Mesendoderm (in vitro differentiated cells): Measurements from ENCODE around the gene PANK2.

Source experiments
- DNase-seq: peaks from one replicate; pipeline ENCODE4 v3.0.0; 2013
- H2AK5ac ChIP-seq: 2 replicates; pipeline ENCODE4 v1.6.1; 2013; ENCODE audit warnings: low read length, inconsistent platforms
- H2BK120ac ChIP-seq: 2 replicates; pipeline ENCODE4 v1.6.1; 2013; ENCODE audit warnings: low read depth, mild to moderate bottlenecking, low read length, moderate library complexity, mixed read lengths
- H2BK15ac ChIP-seq: replicated peaks from 2 replicates; pipeline ENCODE4 v1.6.1; 2013; ENCODE audit warnings: low read depth, mild to moderate bottlenecking, moderate library complexity
- H2BK5ac ChIP-seq: 2 replicates; pipeline ENCODE4 v1.6.1; 2013; ENCODE audit warnings: low read length, inconsistent platforms
- H3K18ac ChIP-seq: 2 replicates; pipeline ENCODE4 v1.6.1; 2013; ENCODE audit warnings: mild to moderate bottlenecking, low read length, mixed read lengths
- H3K23ac ChIP-seq: one replicate; pipeline ENCODE4 v1.6.1; 2013; ENCODE audit warnings: low read length
- H3K27ac ChIP-seq: 2 replicates; pipeline ENCODE4 v1.5.1; 2013; ENCODE audit warnings: low read depth, mild to moderate bottlenecking, inconsistent platforms, low read length, moderate library complexity
- H3K27me3 ChIP-seq: 2 replicates; pipeline ENCODE4 v1.6.1; 2013; ENCODE audit warnings: low read length, control low read depth, mild to moderate bottlenecking, inconsistent platforms; ENCODE audit not compliant: insufficient read depth, poor library complexity
- H3K36me3 ChIP-seq: 2 replicates; pipeline ENCODE4 v1.6.1; 2013; ENCODE audit warnings: low read length, inconsistent platforms; ENCODE audit not compliant: control insufficient read depth, insufficient read depth
- H3K4ac ChIP-seq: one replicate; pipeline ENCODE4 v1.6.1; 2013; ENCODE audit warnings: low read depth, mild to moderate bottlenecking, low read length, moderate library complexity
- H3K4me1 ChIP-seq: 2 replicates; pipeline ENCODE4 v1.6.1; 2013; ENCODE audit warnings: low read depth, low read length, inconsistent platforms; ENCODE audit not compliant: control insufficient read depth
- H3K4me2 ChIP-seq: 2 replicates; pipeline ENCODE4 v1.6.1; 2013; ENCODE audit warnings: low read length
- H3K4me3 ChIP-seq: 2 replicates; pipeline ENCODE4 v1.5.1; 2013; ENCODE audit warnings: mild to moderate bottlenecking, low read length
- H3K56ac ChIP-seq: one replicate; pipeline ENCODE4 v1.6.1; 2013; ENCODE audit warnings: low read length
- H3K79me1 ChIP-seq: 2 replicates; pipeline ENCODE4 v1.6.1; 2013; ENCODE audit warnings: low read length, inconsistent platforms
- H3K79me2 ChIP-seq: 2 replicates; pipeline ENCODE4 v1.6.1; 2013; ENCODE audit warnings: mild to moderate bottlenecking, low read length; ENCODE audit not compliant: control insufficient read depth, insufficient read depth
- H3K9ac ChIP-seq: 2 replicates; pipeline ENCODE4 v1.6.1; 2013; ENCODE audit warnings: low read length, inconsistent platforms
- H4K5ac ChIP-seq: one replicate; pipeline ENCODE4 v1.6.1; 2013; ENCODE audit warnings: low read length
- H4K8ac ChIP-seq: one replicate; pipeline ENCODE4 v1.6.1; 2013; ENCODE audit warnings: low read depth, mild to moderate bottlenecking, control low read depth, low read length, moderate library complexity
- WGBS: extraction: QIAGEN DNeasy Blood & Tissue Kit; methylation state at CpG from one replicate; pipeline ENCODE4 v1.1.7; 2013; ENCODE audit warnings: low lambda C conversion rate, missing lambda C conversion rate; ENCODE audit not compliant: insufficient coverage; ENCODE audit errors: extremely low coverage; 5-methylcytosine and 5-hydroxymethylcytosine counted together

Gene PANK2

GRCh38 chr20:3865152-3865886 is 23.9 kb upstream of the PANK2 start:
- Histone ChIP-seq H2BK120ac (no peak overlapping the region), H3K4ac (no peak overlapping the region), H3K79me1 (no peaks in the 10 kb centered on the region), H3K79me2 (no peaks in the 10 kb centered on the region), H3K4me1 (no peaks in the 10 kb centered on the region), H3K36me3 (peaks cover 26% of the 10 kb centered on the region), H2AK5ac (no peak overlapping the region), H3K27ac (no peak overlapping the region), H3K18ac (no peak overlapping the region), H3K27me3 (no peaks in the 10 kb centered on the region), H3K4me3 (no peak overlapping the region), H3K9ac (no peak overlapping the region), H3K4me2 (no peak overlapping the region), H2BK5ac (no peak overlapping the region), H2BK15ac (no peak overlapping the region), H3K23ac (no peak overlapping the region), H4K8ac (no peak overlapping the region), H4K5ac (no peak overlapping the region), H3K56ac (no peak overlapping the region)
- no CpG with 5 or more reads among the region's 14 CpGs for WGBS
- DNase-seq: no peak

- H3K36me3 ChIP-seq: peaks cover 26% of the 10 kb centered on the region
- H3K79me1 ChIP-seq: no peaks in the 10 kb centered on the region
- H3K9ac ChIP-seq: no peak overlapping the region
- no peak for DNase-seq
- H4K5ac ChIP-seq: no peak overlapping the region
- H4K8ac ChIP-seq: no peak overlapping the region
- H3K23ac ChIP-seq: no peak overlapping the region
- no peaks in the 10 kb centered on the region for H3K27me3 ChIP-seq
- H3K56ac ChIP-seq: no peak overlapping the region
- no peak overlapping the region for H2BK120ac ChIP-seq
- H3K79me2 ChIP-seq: no peaks in the 10 kb centered on the region
- H2AK5ac ChIP-seq: no peak overlapping the region
- no peak overlapping the region for H3K4me2 ChIP-seq
- no peak overlapping the region for H3K4me3 ChIP-seq
- no peak overlapping the region for H2BK5ac ChIP-seq
- no peak overlapping the region for H2BK15ac ChIP-seq
- H3K4ac ChIP-seq: no peak overlapping the region
- H3K18ac ChIP-seq: no peak overlapping the region
- no peak overlapping the region for H3K27ac ChIP-seq
- H3K4me1 ChIP-seq: no peaks in the 10 kb centered on the region
- no CpG with 5 or more reads among the region's 14 CpGs for WGBS
These were observed 23.2 kb upstream of the PANK2 start for GRCh38 chr20:3865887-3866407.

- Histone ChIP-seq H2BK15ac (no peak overlapping the region), H3K27ac (no peak overlapping the region), H3K9ac (no peak overlapping the region), H3K27me3 (no peaks in the 10 kb centered on the region), H3K56ac (no peak overlapping the region), H4K5ac (no peak overlapping the region), H2AK5ac (no peak overlapping the region), H3K4ac (no peak overlapping the region), H3K79me2 (no peaks in the 10 kb centered on the region), H3K4me2 (no peak overlapping the region), H3K23ac (no peak overlapping the region), H4K8ac (no peak overlapping the region), H2BK5ac (no peak overlapping the region), H3K79me1 (no peaks in the 10 kb centered on the region), H2BK120ac (no peak overlapping the region), H3K18ac (no peak overlapping the region), H3K36me3 (peaks cover 23% of the 10 kb centered on the region), H3K4me3 (no peak overlapping the region), H3K4me1 (no peaks in the 10 kb centered on the region)
- no CpG with 5 or more reads among the region's 3 CpGs for WGBS
- DNase-seq: no peak
These were observed 22.7 kb upstream of the PANK2 start for GRCh38 chr20:3866464-3866863.

DNA sequence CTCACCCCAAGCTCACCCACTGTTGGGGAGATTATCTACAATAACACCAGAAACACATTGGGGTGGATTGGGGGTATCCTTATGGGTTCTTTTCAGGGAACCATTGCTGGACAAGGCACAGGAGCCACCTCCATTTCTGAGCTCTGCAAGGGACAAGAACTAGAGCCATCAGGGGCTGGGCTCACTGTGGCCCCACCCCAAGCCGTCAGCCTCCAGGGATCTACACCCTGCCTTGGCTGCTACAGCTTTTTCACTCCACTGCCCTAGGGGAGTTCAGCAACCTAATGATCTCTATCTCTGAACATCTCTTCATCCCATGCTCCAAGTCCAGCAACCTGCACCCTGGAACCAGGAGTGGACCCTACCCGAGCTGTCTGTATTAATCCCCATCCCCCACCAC is 21.4 kb upstream of the PANK2 start:
- Histone ChIP-seq H3K4me3 (no peak overlapping the region), H2AK5ac (no peak overlapping the region), H2BK5ac (no peak overlapping the region), H3K36me3 (peaks cover 18% of the 10 kb centered on the region), H3K4me2 (no peak overlapping the region), H3K23ac (no peak overlapping the region), H3K4ac (no peak overlapping the region), H3K27ac (no peak overlapping the region), H3K27me3 (no peaks in the 10 kb centered on the region), H3K18ac (no peak overlapping the region), H3K4me1 (no peaks in the 10 kb centered on the region), H4K8ac (no peak overlapping the region), H2BK15ac (no peak overlapping the region), H3K79me2 (no peaks in the 10 kb centered on the region), H3K9ac (no peak overlapping the region), H2BK120ac (no peak overlapping the region), H4K5ac (no peak overlapping the region), H3K79me1 (no peaks in the 10 kb centered on the region), H3K56ac (no peak overlapping the region)
- WGBS: no CpG with 5 or more reads among the region's 2 CpGs
- DNase-seq: no peak

DNA sequence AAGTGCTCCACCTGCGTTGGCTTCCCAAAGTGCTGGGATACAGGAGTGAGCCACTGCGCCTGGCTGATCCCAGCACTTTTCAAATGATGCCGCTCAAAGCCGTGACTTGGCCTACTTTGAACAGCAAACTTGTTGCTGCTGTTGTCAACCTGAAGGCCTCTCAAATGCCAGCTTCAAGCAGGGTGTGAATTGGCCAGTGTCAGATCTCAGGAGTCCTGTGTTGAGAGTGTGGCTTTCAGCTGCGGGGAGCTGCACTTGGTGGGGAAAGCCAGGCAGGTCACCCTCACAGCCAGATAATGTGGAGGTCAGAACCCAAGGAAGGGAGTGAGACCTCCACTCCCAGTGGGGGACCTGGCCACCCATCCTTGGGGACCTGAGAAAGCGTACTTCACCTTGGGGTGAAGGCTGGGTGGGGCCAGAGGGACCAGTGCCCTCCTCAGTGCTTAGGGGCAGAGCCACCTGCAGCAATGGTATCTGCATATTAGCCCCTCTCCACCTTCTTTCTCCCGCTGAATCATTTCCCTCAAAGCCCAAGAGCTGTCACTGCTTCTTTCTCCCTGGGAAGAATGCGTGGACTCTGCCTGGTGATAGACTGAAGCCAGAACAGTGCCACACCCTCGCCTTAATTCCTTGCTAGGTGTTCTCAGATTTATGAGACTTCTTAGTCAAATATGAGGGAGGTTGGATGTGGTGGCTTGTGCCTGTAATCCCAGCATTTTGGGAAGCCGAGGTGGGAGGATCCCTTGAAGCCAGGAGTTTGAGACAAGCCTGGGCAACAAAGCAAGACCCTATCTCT is 19.1 kb upstream of the PANK2 start:
- peak overlapping the region; percentile 22 for H3K27ac ChIP-seq
- no peak overlapping the region for H2AK5ac ChIP-seq
- H3K9ac ChIP-seq: no peak overlapping the region
- H3K23ac ChIP-seq: no peak overlapping the region
- no peaks in the 10 kb centered on the region for H3K79me1 ChIP-seq
- no peak overlapping the region for H3K4me3 ChIP-seq
- no peak overlapping the region for H3K56ac ChIP-seq
- no peak overlapping the region for H2BK120ac ChIP-seq
- no peaks in the 10 kb centered on the region for H3K27me3 ChIP-seq
- H3K4me2 ChIP-seq: no peak overlapping the region
- H3K18ac ChIP-seq: no peak overlapping the region
- no CpG with 5 or more reads among the region's 10 CpGs for WGBS
- no peak overlapping the region for H2BK15ac ChIP-seq
- H3K36me3 ChIP-seq: peaks cover 9% of the 10 kb centered on the region
- no peaks in the 10 kb centered on the region for H3K79me2 ChIP-seq
- no peak overlapping the region for H4K5ac ChIP-seq
- H3K4ac ChIP-seq: no peak overlapping the region
- DNase-seq: no peak
- no peak overlapping the region for H2BK5ac ChIP-seq
- no peaks in the 10 kb centered on the region for H3K4me1 ChIP-seq
- H4K8ac ChIP-seq: no peak overlapping the region
